ENCODE results near the gene VWA3B.
"Not testable (repeated sequence)": the region's sequence is repeated elsewhere in the genome, so short reads cannot be mapped to it uniquely, and the experiment has no call there.

VWA3B gene

GRCh38 chr2:98253461-98254070 lies 166.6 kb downstream of the VWA3B start:
- no peak for DNase-seq (ENCODE audit: low read depth)

GRCh38 chr2:98254504-98255059 lies 167.6 kb downstream of the VWA3B start:
- DNase-seq (ENCODE audit: low read depth) = no peak

GRCh38 chr2:98258906-98259305 lies 171.9 kb downstream of the VWA3B start:
- DNase-seq (ENCODE audit: low read depth) = no peak

- no peak for DNase-seq (ENCODE audit: low read depth)
Measured at GRCh38 chr2:98263362-98263761, 176.4 kb downstream of the VWA3B start.

GRCh38 chr2:98268225-98268624 lies 181.3 kb downstream of the VWA3B start:
- not testable (repeated sequence) for DNase-seq (ENCODE audit: low read depth)

- DNase-seq (ENCODE audit: low read depth) = no peak
Measured at GRCh38 chr2:98269274-98269673, 182.3 kb downstream of the VWA3B start.

GRCh38 chr2:98269830-98270229 lies 182.9 kb downstream of the VWA3B start:
- DNase-seq (ENCODE audit: low read depth) = no peak

GRCh38 chr2:98277162-98277859 lies 190.3 kb downstream of the VWA3B start:
- DNase-seq (ENCODE audit: low read depth) = no peak

GRCh38 chr2:98278074-98278473 lies 191.1 kb downstream of the VWA3B start:
- no peak for DNase-seq (ENCODE audit: low read depth)

- DNase-seq (ENCODE audit: low read depth) = no peak
Measured at GRCh38 chr2:98280376-98281102, 193.6 kb downstream of the VWA3B start.

- DNase-seq (ENCODE audit: low read depth) = no peak
Measured at GRCh38 chr2:98281607-98282006, 194.6 kb downstream of the VWA3B start.

GRCh38 chr2:98282109-98282508 lies 195.1 kb downstream of the VWA3B start:
- no peak for DNase-seq (ENCODE audit: low read depth)

- DNase-seq (ENCODE audit: low read depth) = no peak
Measured at GRCh38 chr2:98293030-98293429, 206.1 kb downstream of the VWA3B start.

GRCh38 chr2:98293931-98294687 lies 207.1 kb downstream of the VWA3B start:
- DNase-seq (ENCODE audit: low read depth) = no peak

GRCh38 chr2:98294711-98295110 lies 207.7 kb downstream of the VWA3B start:
- DNase-seq (ENCODE audit: low read depth) = no peak

- DNase-seq (ENCODE audit: low read depth) = no peak
Measured at GRCh38 chr2:98295275-98295674, 208.3 kb downstream of the VWA3B start.

GRCh38 chr2:98295721-98296414 lies 208.9 kb downstream of the VWA3B start:
- no peak for DNase-seq (ENCODE audit: low read depth)

GRCh38 chr2:98296440-98296839 lies 209.5 kb downstream of the VWA3B start:
- DNase-seq (ENCODE audit: low read depth) = no peak

GRCh38 chr2:98297817-98298682 lies 211.1 kb downstream of the VWA3B start:
- DNase-seq (ENCODE audit: low read depth) = no peak

- no peak for DNase-seq (ENCODE audit: low read depth)
Measured at GRCh38 chr2:98298683-98299164, 211.8 kb downstream of the VWA3B start.
